Measurements from ENCODE around the gene NADK.

NADK gene

GRCh38 chr1:1768249-1768992 is 9.8 kb downstream of the NADK start:
- Histone ChIP-seq H3K36me3 (replicated peaks) (peaks cover 14% of the 10 kb centered on the region), H3K4me3 (ENCODE audit: low read depth, low read length) (no peak overlapping the region), H3K27ac (no peak overlapping the region), H3K27me3 (replicated peaks) (no peaks in the 10 kb centered on the region)
- DNase-seq, result no peak
- in situ Hi-C loops (cut with HindIII; ENCODE audit: low pct_ligation_motif_present, low sequenced_read_pairs), result no loop called here
- TF ChIP-seq CTCF (IDR thresholded peaks at IDR 0.05; ENCODE audit: low read depth, low read length, missing control alignments), result no peak

- Histone ChIP-seq H3K27ac (no peak overlapping the region), H3K36me3 (replicated peaks) (peaks cover 37% of the 10 kb centered on the region), H3K4me3 (ENCODE audit: low read depth, low read length) (no peak overlapping the region), H3K27me3 (replicated peaks) (no peaks in the 10 kb centered on the region)
- no peak for TF ChIP-seq CTCF (IDR thresholded peaks at IDR 0.05; ENCODE audit: low read depth, low read length, missing control alignments)
- no peak for DNase-seq
- in situ Hi-C loops (cut with HindIII; ENCODE audit: low pct_ligation_motif_present, low sequenced_read_pairs), result no loop called here
These were observed 13.3 kb downstream of the NADK start for GRCh38 chr1:1764876-1765470.

GRCh38 chr1:1763657-1764621 is 14.3 kb downstream of the NADK start:
- no peak overlapping the region for H3K4me3 ChIP-seq (ENCODE audit: low read depth, low read length)
- no peaks in the 10 kb centered on the region for H3K27me3 ChIP-seq (replicated peaks)
- H3K27ac ChIP-seq, result no peak overlapping the region
- TF ChIP-seq CTCF (IDR thresholded peaks at IDR 0.05; ENCODE audit: low read depth, low read length, missing control alignments), result no peak
- peaks cover 48% of the 10 kb centered on the region for H3K36me3 ChIP-seq (replicated peaks)
- in situ Hi-C loops (cut with HindIII; ENCODE audit: low pct_ligation_motif_present, low sequenced_read_pairs), result no loop called here
- DNase-seq, result no peak

- no peak for DNase-seq
- no peak overlapping the region for H3K27ac ChIP-seq
- no peak overlapping the region for H3K4me3 ChIP-seq (ENCODE audit: low read depth, low read length)
- H3K36me3 ChIP-seq (replicated peaks), result peaks cover 52% of the 10 kb centered on the region
- no peaks in the 10 kb centered on the region for H3K27me3 ChIP-seq (replicated peaks)
- in situ Hi-C loops (cut with HindIII; ENCODE audit: low pct_ligation_motif_present, low sequenced_read_pairs), result no loop called here
- TF ChIP-seq CTCF (IDR thresholded peaks at IDR 0.05; ENCODE audit: low read depth, low read length, missing control alignments), result no peak
These were observed 16.5 kb downstream of the NADK start for GRCh38 chr1:1761504-1762376.

GRCh38 chr1:1760715-1761114 is 17.6 kb downstream of the NADK start:
- no peak for TF ChIP-seq CTCF (IDR thresholded peaks at IDR 0.05; ENCODE audit: low read depth, low read length, missing control alignments)
- H3K36me3 ChIP-seq (replicated peaks), result peaks cover 63% of the 10 kb centered on the region
- no peaks in the 10 kb centered on the region for H3K27me3 ChIP-seq (replicated peaks)
- in situ Hi-C loops (cut with HindIII; ENCODE audit: low pct_ligation_motif_present, low sequenced_read_pairs), result no loop called here
- H3K27ac ChIP-seq, result no peak overlapping the region
- H3K4me3 ChIP-seq (ENCODE audit: low read depth, low read length), result no peak overlapping the region
- no peak for DNase-seq

Data from brain microvascular endothelial cell (primary cell).